H9 (cell line): Measurements from ENCODE around the gene RALGAPA1. TPM values are rescaled to one million over a fixed set of nuclear protein-coding genes. Genes with fewer than 3 reads are reported as not detected.
"Not testable (repeated sequence)": the region's sequence is repeated elsewhere in the genome, so short reads cannot be mapped to it uniquely, and the experiment has no call there.

Experiments used
- DNase-seq: peaks from one replicate; pipeline ENCODE4 v3.0.0-alpha.2; 2017
- H2AFZ ChIP-seq: one replicate; pipeline ENCODE4 v1.6.1; 2013; ENCODE audit warnings: mild to moderate bottlenecking, low read length, control low read depth, moderate library complexity
- H2AK5ac ChIP-seq: 2 replicates; pipeline ENCODE4 v1.6.1; 2013; ENCODE audit warnings: low read length, control low read depth, mixed read lengths; ENCODE audit not compliant: insufficient read length
- H2BK120ac ChIP-seq: one replicate; pipeline ENCODE4 v1.6.1; 2013; ENCODE audit warnings: low read depth, mild to moderate bottlenecking, low read length, control low read depth, inconsistent platforms; ENCODE audit not compliant: poor library complexity, severe bottlenecking
- H2BK12ac ChIP-seq: 2 replicates; pipeline ENCODE4 v1.6.1; 2013; ENCODE audit warnings: low read length, control low read depth, mixed read lengths, low read depth; ENCODE audit not compliant: insufficient read length
- H2BK15ac ChIP-seq: 2 replicates; pipeline ENCODE4 v1.6.1; 2013; ENCODE audit warnings: low read depth, low read length, control low read depth
- H2BK20ac ChIP-seq: one replicate; pipeline ENCODE4 v1.6.1; 2013; ENCODE audit warnings: low read depth, mild to moderate bottlenecking, low read length, control low read depth, inconsistent platforms; ENCODE audit not compliant: poor library complexity, severe bottlenecking
- H2BK5ac ChIP-seq: 2 replicates; pipeline ENCODE4 v1.6.1; 2013; ENCODE audit warnings: low read length, control low read depth, mixed read lengths; ENCODE audit not compliant: insufficient read length
- H3K14ac ChIP-seq: 2 replicates; pipeline ENCODE4 v1.6.1; 2013; ENCODE audit warnings: low read length, control low read depth; ENCODE audit not compliant: insufficient read depth
- H3K18ac ChIP-seq: 2 replicates; pipeline ENCODE4 v1.6.1; 2013; ENCODE audit warnings: low read depth, mild to moderate bottlenecking, mixed read lengths, low read length, control low read depth; ENCODE audit not compliant: insufficient read length
- H3K23ac ChIP-seq: 2 replicates; pipeline ENCODE4 v1.6.1; 2013; ENCODE audit warnings: low read length, control low read depth, mixed read lengths, low read depth; ENCODE audit not compliant: insufficient read length
- H3K23me2 ChIP-seq: 2 replicates; pipeline ENCODE4 v1.6.1; 2013; ENCODE audit warnings: low read depth, mild to moderate bottlenecking, mixed read lengths, low read length, control low read depth; ENCODE audit not compliant: insufficient read length, poor library complexity, severe bottlenecking
- H3K27ac ChIP-seq: 2 replicates; pipeline ENCODE4 v1.5.1; 2013; ENCODE audit warnings: low read length, control low read depth, mixed read lengths, low read depth; ENCODE audit not compliant: insufficient read length
- H3K27me3 ChIP-seq: 2 replicates; pipeline ENCODE4 v1.6.1; 2013; ENCODE audit warnings: low read length, control low read depth, inconsistent platforms; ENCODE audit not compliant: insufficient read depth
- H3K4ac ChIP-seq: 2 replicates; pipeline ENCODE4 v1.6.1; 2013; ENCODE audit warnings: low read depth, mild to moderate bottlenecking, control low read depth, inconsistent platforms, low read length, moderate library complexity
- H3K4me1 ChIP-seq: 2 replicates; pipeline ENCODE4 v1.6.1; 2013; ENCODE audit warnings: low read length, control low read depth, inconsistent platforms; ENCODE audit not compliant: insufficient read depth
- H3K4me2 ChIP-seq: 2 replicates; pipeline ENCODE4 v1.6.1; 2013; ENCODE audit warnings: low read length, control low read depth, mixed read lengths; ENCODE audit not compliant: insufficient read length, insufficient read depth
- H3K56ac ChIP-seq: 2 replicates; pipeline ENCODE4 v1.6.1; 2013; ENCODE audit warnings: low read depth, mild to moderate bottlenecking, mixed read lengths, low read length, control low read depth; ENCODE audit not compliant: insufficient read length
- H3K79me1 ChIP-seq: 2 replicates; pipeline ENCODE4 v1.6.1; 2013; ENCODE audit warnings: low read depth, mild to moderate bottlenecking, moderate library complexity, low read length, control low read depth, inconsistent platforms; ENCODE audit not compliant: insufficient read depth, poor library complexity, severe bottlenecking
- H3K79me2 ChIP-seq: 2 replicates; pipeline ENCODE4 v1.6.1; 2013; ENCODE audit warnings: low read length, control low read depth, inconsistent platforms; ENCODE audit not compliant: insufficient read depth
- H3K9ac ChIP-seq: 2 replicates; pipeline ENCODE4 v1.6.1; 2013; ENCODE audit warnings: low read length, control low read depth, mixed read lengths; ENCODE audit not compliant: insufficient read length; ENCODE audit errors: extremely low read depth
- H3K9me3 ChIP-seq: one replicate; pipeline ENCODE4 v1.6.1; 2013; ENCODE audit warnings: low read depth, low read length, inconsistent platforms; ENCODE audit not compliant: control insufficient read depth
- H3T11ph ChIP-seq: one replicate; pipeline ENCODE4 v1.6.1; 2013; ENCODE audit warnings: mild to moderate bottlenecking, low read length, control low read depth, inconsistent platforms
- H4K20me1 ChIP-seq: one replicate; pipeline ENCODE4 v1.6.1; 2013; ENCODE audit not compliant: control insufficient read depth, insufficient read length, insufficient read depth
- H4K5ac ChIP-seq: 2 replicates; pipeline ENCODE4 v1.6.1; 2013; ENCODE audit warnings: low read depth, mild to moderate bottlenecking, mixed read lengths, low read length, control low read depth; ENCODE audit not compliant: insufficient read length
- H4K8ac ChIP-seq: replicated peaks from 2 replicates; pipeline ENCODE4 v1.6.1; 2013; ENCODE audit warnings: low read length, control low read depth, mixed read lengths, low read depth; ENCODE audit not compliant: insufficient read length
- H4K91ac ChIP-seq: 2 replicates; pipeline ENCODE4 v1.6.1; 2013; ENCODE audit warnings: low read depth, mild to moderate bottlenecking, moderate library complexity, mixed read lengths, low read length, control low read depth; ENCODE audit not compliant: insufficient read length
- H3K27ac Mint-ChIP-seq, 3 experiments: 2 replicates in 2 of 3; 3 replicates in 1 of 3; pipeline ENCODE4 v1.8.0; 2020 to 2021; ENCODE audit warnings: mixed read lengths in 3 of 3, mild to moderate bottlenecking in 1 of 3, moderate library complexity in 1 of 3
- H3K27me3 Mint-ChIP-seq: 2 replicates; pipeline ENCODE4 v1.8.0; 2021; ENCODE audit warnings: low read depth, mild to moderate bottlenecking, moderate library complexity, mixed read lengths
- H3K36me3 Mint-ChIP-seq, 3 experiments: 2 replicates in 2 of 3; 3 replicates in 1 of 3; pipeline ENCODE4 v1.8.0; 2020 to 2021; ENCODE audit warnings: low read depth in 3 of 3, mixed read lengths in 3 of 3; ENCODE audit not compliant: insufficient read depth in 1 of 3
- H3K4me1 Mint-ChIP-seq, 2 experiments: 2 replicates each; pipeline ENCODE4 v1.8.0; 2020; ENCODE audit warnings: mixed read lengths in 2 of 2
- H3K4me3 Mint-ChIP-seq, 2 experiments: 2 replicates in 1 of 2; 3 replicates in 1 of 2; pipeline ENCODE4 v1.8.0; 2020 to 2021; ENCODE audit warnings: mild to moderate bottlenecking in 2 of 2, mixed read lengths in 2 of 2, moderate library complexity in 1 of 2
- H3K9me3 Mint-ChIP-seq, 2 experiments: 2 replicates in 1 of 2; 3 replicates in 1 of 2; pipeline ENCODE4 v1.8.0; 2020; ENCODE audit warnings: mild to moderate bottlenecking in 2 of 2, mixed read lengths in 2 of 2, moderate library complexity in 1 of 2
- CTCF ChIP-seq: fragments of 200-600 bp; sonication (generic); conservative IDR thresholded peaks from 3 replicates; pipeline ENCODE4 v1.8.0; 2021; ENCODE audit warnings: antibody characterized with exemption, mild to moderate bottlenecking
- whole genome bisulfite sequencing: extraction: QIAGEN DNeasy Blood & Tissue Kit; methylation state at CpG from one replicate; pipeline ENCODE4 v1.1.7; 2013; ENCODE audit warnings: missing lambda C conversion rate, low lambda C conversion rate, mixed read lengths; ENCODE audit not compliant: insufficient read length; ENCODE audit errors: extremely low coverage; 5-methylcytosine and 5-hydroxymethylcytosine counted together
- total RNA-seq: library from RNA; stranded (reverse); gene quantifications from 2 replicates; pipeline ENCODE4 v1.2.1, GENCODE V29; 2021

The RALGAPA1 gene
- total RNA-seq, 1 experiment from 2014 or later: 29.8 TPM

GRCh38 chr14:35779368-35779767, 29.7 kb downstream of the RALGAPA1 start:
- H3K23ac ChIP-seq: no peak overlapping the region
- H3K23me2 ChIP-seq: no peaks in the 10 kb centered on the region
- no peak overlapping the region for H3K14ac ChIP-seq
- H4K5ac ChIP-seq: no peak overlapping the region
- no peak overlapping the region for H3K4ac ChIP-seq
- no peak for DNase-seq
- no peaks in the 10 kb centered on the region for H3K9me3 ChIP-seq
- no peak overlapping the region for H3K56ac ChIP-seq
- no peak overlapping the region for H4K91ac ChIP-seq
- no peaks in the 10 kb centered on the region for H3K4me1 ChIP-seq
- no peak overlapping the region for H3K27ac ChIP-seq
- H3K79me2 ChIP-seq: no peaks in the 10 kb centered on the region; the same call in 1 of the 2 replicates
- H2AK5ac ChIP-seq: no peak overlapping the region
- H2BK120ac ChIP-seq: no peak overlapping the region
- no peak for TF ChIP-seq CTCF
- H3K79me1 ChIP-seq: peaks cover 4% of the 10 kb centered on the region
- no peak overlapping the region for H3K4me2 ChIP-seq
- no peak overlapping the region for H3K9ac ChIP-seq
- no peak overlapping the region for H2BK15ac ChIP-seq
- WGBS: no CpG with 5 or more reads among the region's 3 CpGs
- no peak overlapping the region for H4K8ac ChIP-seq
- H2BK12ac ChIP-seq: no peak overlapping the region
- H2AFZ ChIP-seq: no peak overlapping the region
- no peaks in the 10 kb centered on the region for H3K27me3 ChIP-seq
- H3T11ph ChIP-seq: no peak overlapping the region
- Mint-ChIP-seq H3K27ac (no peak overlapping the region), H3K36me3 (no peaks in the 10 kb centered on the region), H3K9me3 (peaks cover 0 to 4% of the 10 kb centered on the region in 2 experiments; a peak in 1 of 5 replicates), H3K4me1 (no peaks in the 10 kb centered on the region), H3K27me3 (no peaks in the 10 kb centered on the region), H3K4me3 (no peak overlapping the region)
- no peak overlapping the region for H3K18ac ChIP-seq
- no peak overlapping the region for H2BK5ac ChIP-seq
- no peaks in the 10 kb centered on the region for H4K20me1 ChIP-seq
- no peak overlapping the region for H2BK20ac ChIP-seq

DNA sequence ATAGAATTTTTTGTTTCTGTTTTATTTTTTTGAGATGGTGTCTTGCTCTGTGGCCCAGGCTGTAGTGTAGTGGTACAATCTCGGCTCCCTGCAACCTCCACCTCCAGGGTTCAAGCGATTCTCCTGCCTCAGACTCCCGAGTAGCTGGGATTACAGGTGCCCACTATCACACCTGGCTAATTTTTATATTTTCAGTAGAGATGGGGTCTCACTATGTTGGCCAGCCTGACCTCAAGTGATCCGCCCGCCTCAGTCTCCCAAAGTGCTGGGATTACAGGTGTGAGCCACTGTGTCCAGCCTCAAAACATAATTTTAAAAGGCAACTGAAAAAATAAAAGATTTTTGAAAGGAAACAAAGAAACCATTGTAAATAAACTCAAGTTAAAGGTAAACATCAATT, 31.5 kb downstream of the RALGAPA1 start:
- H3K27me3 ChIP-seq, H4K20me1 ChIP-seq, H3T11ph ChIP-seq, H3K4me1 ChIP-seq, H4K8ac ChIP-seq, H3K27ac ChIP-seq, H3K9me3 Mint-ChIP-seq, H2BK12ac ChIP-seq, H3K4me3 Mint-ChIP-seq, H3K79me1 ChIP-seq, H3K36me3 Mint-ChIP-seq, H2BK20ac ChIP-seq, H3K4me1 Mint-ChIP-seq, H3K79me2 ChIP-seq, H3K18ac ChIP-seq, H2BK15ac ChIP-seq, H4K91ac ChIP-seq, H2AK5ac ChIP-seq, H2BK5ac ChIP-seq, H2BK120ac ChIP-seq, H3K23me2 ChIP-seq, H3K23ac ChIP-seq, H3K4me2 ChIP-seq, H3K9me3 ChIP-seq, DNase-seq, H3K56ac ChIP-seq, H3K27me3 Mint-ChIP-seq, H3K14ac ChIP-seq, H2AFZ ChIP-seq, H4K5ac ChIP-seq, H3K27ac Mint-ChIP-seq, H3K9ac ChIP-seq, H3K4ac ChIP-seq: not testable (repeated sequence)
- no CpG with 5 or more reads among the region's 5 CpGs for WGBS
